Liver (tissue), 9 donors: ENCODE results near the gene RBM14. TPM values are rescaled to one million over a fixed set of nuclear protein-coding genes. Genes with fewer than 3 reads are reported as not detected.

Experiments
- DNase-seq: peaks from one replicate; pipeline ENCODE4 v3.0.0-alpha.2; 2017; ENCODE audit warnings: low spot score
- H3K27ac ChIP-seq, 2 donors: one replicate each; pipeline ENCODE4 v1.7.0; 2013; ENCODE audit warnings: inconsistent platforms in 2 of 2, low read length in 2 of 2, control low read depth in 1 of 2, low read depth in 1 of 2, mild to moderate bottlenecking in 1 of 2
- H3K27me3 ChIP-seq, 4 donors: one replicate each; pipeline versions ENCODE4 v1.6.1 to v1.7.0; 2013; ENCODE audit warnings: low read length in 3 of 4, inconsistent platforms in 1 of 4, mild to moderate bottlenecking in 1 of 4, moderate library complexity in 1 of 4; ENCODE audit not compliant: control insufficient read depth in 4 of 4, insufficient read depth in 4 of 4
- H3K36me3 ChIP-seq, 4 donors: one replicate each; pipeline versions ENCODE4 v1.6.1 to v1.7.0; 2013; ENCODE audit warnings: low read length in 3 of 4, mild to moderate bottlenecking in 3 of 4, low read depth in 1 of 4, moderate library complexity in 1 of 4; ENCODE audit not compliant: control insufficient read depth in 4 of 4, insufficient read depth in 3 of 4
- H3K4me1 ChIP-seq, 4 donors: one replicate each; pipeline versions ENCODE4 v1.6.1 to v1.7.0; 2013; ENCODE audit warnings: low read length in 3 of 4, mild to moderate bottlenecking in 3 of 4, moderate library complexity in 1 of 4; ENCODE audit not compliant: control insufficient read depth in 4 of 4, insufficient read depth in 4 of 4
- H3K4me3 ChIP-seq, 3 donors: one replicate each; pipeline versions ENCODE4 v1.6.1 to v1.7.0; 2013; ENCODE audit warnings: low read length in 3 of 3, control low read depth in 1 of 3, low read depth in 1 of 3, mild to moderate bottlenecking in 1 of 3
- H3K9ac ChIP-seq, 2 donors: one replicate each; pipeline ENCODE4 v1.7.0; 2013; ENCODE audit warnings: low read length in 2 of 2, mild to moderate bottlenecking in 2 of 2, moderate library complexity in 2 of 2, control low read depth in 1 of 2, low read depth in 1 of 2
- H3K9me3 ChIP-seq, 4 donors: one replicate each; pipeline versions ENCODE4 v1.6.1 to v1.7.0; 2013; ENCODE audit warnings: low read length in 3 of 4; ENCODE audit not compliant: control insufficient read depth in 4 of 4
- ATF3 ChIP-seq: IDR thresholded peaks from 2 replicates; pipeline ENCODE4 v1.6.1; 2016; ENCODE audit warnings: antibody characterized with exemption
- CTCF ChIP-seq: fragments of 150-350 bp; IDR thresholded peaks from 2 replicates; pipeline ENCODE4 v1.5.1; 2017; ENCODE audit warnings: improper control_type of control experiment, low read depth, low read length; ENCODE audit not compliant: missing input control
- EGR1 ChIP-seq, 2 donors: IDR thresholded peaks; 2 replicates each; pipeline ENCODE4 v1.6.1; 2016 to 2018; ENCODE audit warnings: antibody characterized with exemption in 2 of 2, low read depth in 2 of 2
- FOXA1 ChIP-seq: IDR thresholded peaks from 2 replicates; pipeline ENCODE4 v1.6.1; 2016; ENCODE audit warnings: antibody characterized with exemption
- FOXA2 ChIP-seq: IDR thresholded peaks from 2 replicates; pipeline ENCODE4 v1.6.1; 2016; ENCODE audit warnings: antibody characterized with exemption
- GABPA ChIP-seq, 2 donors: IDR thresholded peaks in 1 of 2; conservative IDR thresholded peaks in 1 of 2; 2 replicates each; pipeline ENCODE4 v1.6.1; 2016; ENCODE audit warnings: antibody characterized with exemption in 2 of 2, mild to moderate bottlenecking in 1 of 2, moderate library complexity in 1 of 2
- HNF4A ChIP-seq, 2 donors: conservative IDR thresholded peaks; 2 replicates each; pipeline ENCODE4 v1.6.1; 2016; ENCODE audit warnings: antibody characterized with exemption in 2 of 2, mild to moderate bottlenecking in 2 of 2
- HNF4G ChIP-seq: IDR thresholded peaks from 2 replicates; pipeline ENCODE4 v1.6.1; 2016; ENCODE audit warnings: antibody characterized with exemption
- JUND ChIP-seq, 2 donors: IDR thresholded peaks; 2 replicates each; pipeline ENCODE4 v1.6.1; 2016; ENCODE audit warnings: antibody characterized with exemption in 2 of 2
- NR2F2 ChIP-seq: IDR thresholded peaks from 2 replicates; pipeline ENCODE4 v1.6.1; 2016; ENCODE audit warnings: antibody characterized with exemption
- RAD21 ChIP-seq, 2 donors: IDR thresholded peaks; 2 replicates each; pipeline ENCODE4 v1.6.1; 2016; ENCODE audit warnings: antibody characterized with exemption in 2 of 2, mild to moderate bottlenecking in 2 of 2
- REST ChIP-seq: IDR thresholded peaks from 2 replicates; pipeline ENCODE4 v1.6.1; 2016; ENCODE audit warnings: antibody characterized with exemption, mild to moderate bottlenecking
- RXRA ChIP-seq, 2 donors: IDR thresholded peaks; 2 replicates each; pipeline ENCODE4 v1.6.1; 2017 to 2018; ENCODE audit warnings: antibody characterized with exemption in 2 of 2, mild to moderate bottlenecking in 1 of 2
- SP1 ChIP-seq: IDR thresholded peaks from 2 replicates; pipeline ENCODE4 v1.6.1; 2018; ENCODE audit warnings: antibody characterized with exemption, mild to moderate bottlenecking
- TAF1 ChIP-seq: conservative IDR thresholded peaks from 2 replicates; pipeline ENCODE4 v1.6.1; 2016; ENCODE audit warnings: antibody characterized with exemption, mild to moderate bottlenecking
- YY1 ChIP-seq: IDR thresholded peaks from 2 replicates; pipeline ENCODE4 v1.6.1; 2016; ENCODE audit warnings: antibody characterized with exemption, mild to moderate bottlenecking
- ZBTB33 ChIP-seq: IDR thresholded peaks from 2 replicates; pipeline ENCODE4 v1.6.1; 2016; ENCODE audit warnings: antibody characterized with exemption
- WGBS: extraction: QIAGEN DNeasy Blood & Tissue Kit; methylation state at CpG from one replicate; pipeline ENCODE4 v1.1.7; 2013; 5-methylcytosine and 5-hydroxymethylcytosine counted together
- polyA plus RNA-seq, 2 donors: library from polyadenylated mRNA; stranded (reverse) in 1 of 2; unstranded in 1 of 2; fragments of 200-250 nt in 1 of 2; fragments of >200 nt in 1 of 2; fragmentation: Nextera tagmentation in 1 of 2; extraction: Ambion mirVana in 1 of 2; gene quantifications; one replicate each; pipeline versions ENCODE4 v1.2.1 to v1.2.3, GENCODE V29; 2013 to 2015
- total RNA-seq, 2 donors: library from RNA; depleted of rRNA; stranded (reverse); fragments of >200 nt; gene quantifications; one replicate each; pipeline ENCODE4 v1.2.3, GENCODE V29; 2014
- TF ChIP-seq, protein P1 (sequence below): IDR thresholded peaks from 2 replicates; pipeline ENCODE4 v1.6.1; 2016; ENCODE audit warnings: antibody characterized with exemption
- donor health status: healthy.
- donor health status: healthy.
- donor health status: healthy.
- donor health status: healthy.
- donor health status: healthy.

RBM14 gene
- 10 to 100 TPM; 27.1 to 53.5 TPM for total RNA-seq
- 10 to 100 TPM in 1 of 2 donors, 1 to 10 TPM in 1; 7.0 to 16.7 TPM for polyA plus RNA-seq

GRCh38 chr11:66616379-66617154, at the start of gene RBM14:
TSS of gene RBM14 (plus strand) at chr11:66616630. CDS start at chr11:66616721, 91 bp downstream.
- Histone ChIP-seq H3K27ac (peak within 1 kb of the TSS; percentile 96), H3K4me1 (peaks cover 3 to 41% (median 38%) of the 10 kb centered on the region in 4 donors), H3K9ac (peak within 1 kb of the TSS; percentile 91 to 94), H3K4me3 (peak within 1 kb of the TSS; percentile 73 to 88 (median 88)), H3K27me3 (no peaks in the 10 kb centered on the region), H3K36me3 (no peaks in the 10 kb centered on the region), H3K9me3 (no peaks in the 10 kb centered on the region)
- under 1% methylated on average over 90 of the region's 90 CpGs for WGBS
- TF ChIP-seq RXRA (IDR thresholded peaks at IDR 0.05): peak in 1 of 2 donors; percentile 24
- peak; percentile 10 for TF ChIP-seq NR2F2
- no peak for TF ChIP-seq HNF4G
- TF ChIP-seq CTCF: no peak
- TF ChIP-seq TAF1: peak; percentile 93
- peak in 1 of 2 donors; percentile 10 for TF ChIP-seq RAD21 (IDR thresholded peaks at IDR 0.05)
- TF ChIP-seq GABPA (IDR thresholded peaks at IDR 0.05 in 1 of 2, conservative IDR thresholded peaks at IDR 0.05 in 1 of 2): no peak
- TF ChIP-seq JUND (IDR thresholded peaks at IDR 0.05): no peak
- no peak for TF ChIP-seq FOXA2
- TF ChIP-seq YY1: peak; percentile 94
- TF ChIP-seq HNF4A (conservative IDR thresholded peaks at IDR 0.05): no peak
- no peak for TF ChIP-seq FOXA1
- TF ChIP-seq EGR1 (IDR thresholded peaks at IDR 0.05; ENCODE audit: low read depth in 2 of 2): peak; percentile 29 to 86
- peak; percentile 43 for TF ChIP-seq ZBTB33
- no peak for TF ChIP-seq ATF3
- TF ChIP-seq, protein P1, sequence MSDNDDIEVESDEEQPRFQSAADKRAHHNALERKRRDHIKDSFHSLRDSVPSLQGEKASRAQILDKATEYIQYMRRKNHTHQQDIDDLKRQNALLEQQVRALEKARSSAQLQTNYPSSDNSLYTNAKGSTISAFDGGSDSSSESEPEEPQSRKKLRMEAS: no peak
- TF ChIP-seq SP1: peak; percentile 98
- peak; percentile 91 for TF ChIP-seq REST
- DNase-seq: peak; percentile 98
